HG02885 (cell line): ENCODE results near the gene LCMT2.
"Not testable (repeated sequence)": the region's sequence is repeated elsewhere in the genome, so short reads cannot be mapped to it uniquely, and the experiment has no call there.

ENCODE experiments used
- ATAC-seq: cut with Tn5 transposase; IDR thresholded peaks from one replicate; pipeline ENCODE4 v1.9.1; 2021; ENCODE audit warnings: mild to moderate bottlenecking; ENCODE audit not compliant: unreplicated experiment, poor library complexity

Gene LCMT2

DNA sequence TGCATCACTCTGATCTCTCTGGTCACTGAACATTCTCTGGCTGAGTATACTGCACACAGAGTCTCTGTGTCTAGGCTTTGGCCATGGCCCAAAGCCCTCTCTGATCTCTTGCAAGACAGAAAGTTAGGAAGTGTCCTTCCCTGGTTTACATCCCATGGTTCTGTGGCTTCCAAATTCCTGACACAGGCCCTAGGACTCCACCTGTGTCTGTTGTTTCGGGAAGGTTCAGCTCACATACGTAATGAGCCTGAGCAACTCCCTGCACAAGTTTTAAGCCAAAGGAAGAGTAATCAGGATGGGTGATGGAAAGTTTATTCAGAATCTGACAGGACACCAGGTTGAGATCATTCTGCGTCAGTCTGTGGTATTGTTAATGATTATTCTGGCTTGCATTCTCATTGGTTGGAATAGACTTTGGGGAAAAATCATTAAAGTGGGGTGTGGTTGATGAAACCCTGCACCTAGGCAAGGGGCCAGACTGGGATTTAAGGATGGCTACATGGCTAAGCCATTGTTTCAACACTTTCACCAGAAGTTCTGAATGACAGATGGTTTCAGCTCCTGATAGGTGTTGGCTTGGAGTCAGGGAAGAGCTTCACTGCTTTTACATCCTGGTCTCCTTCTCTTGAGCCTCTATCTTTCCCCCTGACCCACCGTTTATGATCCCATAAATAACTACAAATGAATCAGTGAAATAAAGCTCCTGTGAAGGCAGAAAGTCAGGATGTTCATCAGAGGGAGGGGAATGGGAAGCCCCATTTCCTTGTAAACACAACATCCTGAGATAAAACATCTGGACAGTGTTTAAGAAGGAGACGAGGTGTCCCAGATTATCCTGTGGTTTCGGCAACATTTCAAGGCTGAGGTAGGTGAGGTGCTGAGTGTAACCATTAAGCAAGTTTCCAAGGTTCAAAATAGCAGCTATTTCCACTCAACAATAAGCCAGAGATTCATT is 14.1 kb downstream of the LCMT2 start:
- ATAC-seq: no peak

DNA sequence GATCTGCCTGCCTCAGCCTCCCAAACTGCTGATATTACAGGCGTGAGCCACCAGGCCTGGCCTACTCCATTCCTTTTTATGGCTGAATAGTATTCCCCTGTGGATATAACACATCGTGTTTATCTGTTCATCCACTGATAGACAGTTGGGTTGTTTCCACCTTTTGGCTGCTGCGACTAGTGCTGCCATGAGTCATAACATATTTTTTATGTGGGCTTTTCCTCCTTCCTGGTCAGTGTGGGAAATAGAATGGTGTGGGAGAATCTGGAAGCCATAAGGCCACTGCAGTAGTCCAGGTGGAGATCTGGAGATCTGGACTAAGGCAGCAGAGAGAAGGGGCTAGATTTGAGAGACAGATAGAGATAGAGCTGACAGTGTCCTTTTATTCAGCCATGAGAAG is 16.2 kb downstream of the LCMT2 start:
- ATAC-seq: no peak

DNA sequence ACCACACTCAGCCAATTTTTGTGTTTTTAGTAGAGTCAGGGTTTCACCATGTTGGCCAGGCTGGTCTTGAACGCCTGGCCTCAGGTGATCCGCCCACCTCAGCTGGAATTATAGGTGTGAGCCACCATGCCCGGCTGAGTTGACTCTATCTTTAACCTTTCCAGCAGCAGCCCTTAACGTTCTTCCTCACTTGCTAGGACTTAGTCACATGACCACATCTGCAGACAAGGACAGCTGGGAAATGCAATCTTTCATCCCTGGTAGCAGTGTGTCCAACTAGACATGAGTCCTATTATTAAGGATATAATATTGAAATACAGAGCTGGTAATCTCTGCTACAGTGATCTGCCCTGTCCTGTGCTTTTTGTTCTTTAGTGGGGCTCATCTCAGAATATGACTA is 18.0 kb downstream of the LCMT2 start:
- ATAC-seq: no peak

- ATAC-seq: no peak
These were observed 28.1 kb downstream of the LCMT2 start, which contains the start of gene TGM7 for GRCh38 chr15:43302205-43302817. TGM7 (minus strand) TSS chr15:43302255.

- no peak for ATAC-seq
These were observed 30.5 kb downstream of the LCMT2 start for GRCh38 chr15:43299884-43300283.

DNA sequence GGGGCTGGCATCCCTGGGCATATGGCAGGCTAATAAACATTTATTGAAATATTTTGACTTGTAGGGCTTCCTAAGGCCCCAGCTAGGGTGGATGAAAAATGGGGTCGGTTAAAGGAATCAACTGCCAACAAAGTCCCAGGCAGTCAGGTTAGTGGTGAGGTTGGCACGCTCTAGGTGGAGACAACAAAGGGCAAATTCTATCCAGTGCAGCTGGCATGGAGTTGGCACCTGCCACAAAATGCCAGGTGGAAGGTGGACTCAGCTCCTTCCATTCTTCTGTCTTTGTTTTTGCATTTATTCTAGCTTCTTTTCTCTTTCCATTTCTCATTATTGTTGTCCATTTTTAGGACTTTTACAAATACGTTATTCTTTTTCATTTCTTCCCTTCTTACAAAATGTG is 31.0 kb downstream of the LCMT2 start:
- ATAC-seq: no peak

- no peak for ATAC-seq
These were observed 36.2 kb downstream of the LCMT2 start for GRCh38 chr15:43294091-43294706.

DNA sequence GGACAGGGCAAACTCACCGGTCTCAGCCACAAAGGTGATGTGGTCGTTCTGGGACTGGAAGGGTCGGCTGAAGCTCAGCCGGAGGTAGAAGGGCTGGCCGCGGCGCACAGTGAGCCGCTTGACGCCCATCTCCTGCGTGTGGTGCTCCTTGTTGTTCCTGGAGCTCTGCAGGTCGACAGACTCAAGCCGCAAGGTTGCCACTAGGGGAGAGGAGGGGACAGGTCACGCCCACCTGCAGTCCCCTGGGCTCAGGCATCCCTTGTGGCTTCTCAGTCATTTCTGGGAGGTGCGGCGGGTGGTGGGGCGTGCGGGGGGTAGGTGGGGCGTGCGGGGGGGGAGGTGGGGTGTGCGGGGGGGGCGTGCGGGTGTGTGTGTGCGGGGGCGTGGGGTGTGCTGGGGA is 36.9 kb downstream of the LCMT2 start:
- ATAC-seq: no peak

- no peak for ATAC-seq
These were observed 37.8 kb downstream of the LCMT2 start for GRCh38 chr15:43292375-43293078.

GRCh38 chr15:43289656-43290055 is 40.7 kb downstream of the LCMT2 start:
- not testable (repeated sequence) for ATAC-seq

GRCh38 chr15:43287254-43287653 is 43.1 kb downstream of the LCMT2 start:
- no peak for ATAC-seq

GRCh38 chr15:43286074-43286473 is 44.3 kb downstream of the LCMT2 start:
- ATAC-seq: no peak

- no peak for ATAC-seq
These were observed 44.8 kb downstream of the LCMT2 start for GRCh38 chr15:43285609-43286037.

GRCh38 chr15:43283526-43283925 is 46.8 kb downstream of the LCMT2 start:
- no peak for ATAC-seq

DNA sequence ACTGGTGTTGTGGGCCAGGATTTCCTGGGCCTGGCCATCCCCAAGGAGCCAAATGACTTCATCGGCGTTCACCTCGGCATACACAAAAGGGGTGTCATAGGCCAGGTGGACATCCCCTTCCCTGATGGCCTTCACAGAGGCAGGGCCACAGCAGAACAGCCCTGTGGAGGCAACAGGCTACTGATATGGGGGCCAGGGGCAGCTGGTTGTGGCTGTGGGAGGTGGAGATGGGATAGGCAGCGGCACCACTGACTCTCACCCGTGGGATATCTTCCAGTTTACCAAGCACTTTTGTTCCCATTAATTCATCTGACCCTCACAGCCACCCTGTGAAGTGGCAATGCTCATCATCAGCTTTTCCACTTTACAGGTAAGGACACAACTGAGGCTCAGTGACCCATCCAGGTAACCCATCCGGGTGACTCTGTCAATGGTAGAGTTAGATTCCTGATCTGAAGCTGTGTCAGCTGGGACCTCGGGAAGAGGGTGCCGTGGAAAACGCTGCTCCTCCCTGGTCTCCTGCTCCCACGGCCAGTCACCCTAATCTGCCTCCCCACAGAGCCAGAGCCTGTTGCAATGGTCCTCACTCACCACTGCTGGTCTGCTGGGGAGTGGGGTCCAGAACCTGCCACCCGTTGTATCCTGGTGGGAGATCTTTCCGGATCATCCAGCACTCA is 48.3 kb downstream of the LCMT2 start:
- no peak for ATAC-seq

- no peak for ATAC-seq
These were observed 49.4 kb downstream of the LCMT2 start for GRCh38 chr15:43280996-43281395.

GRCh38 chr15:43279496-43279895 is 50.9 kb downstream of the LCMT2 start:
- ATAC-seq: no peak

GRCh38 chr15:43278869-43279268 is 51.5 kb downstream of the LCMT2 start:
- ATAC-seq: no peak

DNA sequence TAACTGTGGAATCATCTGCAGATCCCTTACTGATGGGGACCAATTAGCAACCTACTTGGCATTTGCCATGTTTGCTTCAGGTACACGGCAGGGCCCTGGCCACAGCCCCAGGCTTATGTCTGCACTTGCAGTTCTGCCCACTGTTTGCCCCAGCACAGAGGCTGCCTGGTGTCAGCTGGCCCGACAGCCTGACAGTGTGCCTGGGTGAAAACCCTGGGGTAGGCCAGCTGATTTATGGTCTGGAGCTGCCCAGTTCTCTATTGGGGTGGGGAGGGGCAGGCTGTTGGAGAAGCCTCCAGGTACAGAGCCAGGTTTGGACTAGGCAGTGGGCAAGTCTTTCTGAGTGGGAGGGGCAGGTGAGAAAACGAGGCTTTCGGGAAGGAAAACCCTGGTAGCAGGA is 52.5 kb downstream of the LCMT2 start:
- no peak for ATAC-seq

DNA sequence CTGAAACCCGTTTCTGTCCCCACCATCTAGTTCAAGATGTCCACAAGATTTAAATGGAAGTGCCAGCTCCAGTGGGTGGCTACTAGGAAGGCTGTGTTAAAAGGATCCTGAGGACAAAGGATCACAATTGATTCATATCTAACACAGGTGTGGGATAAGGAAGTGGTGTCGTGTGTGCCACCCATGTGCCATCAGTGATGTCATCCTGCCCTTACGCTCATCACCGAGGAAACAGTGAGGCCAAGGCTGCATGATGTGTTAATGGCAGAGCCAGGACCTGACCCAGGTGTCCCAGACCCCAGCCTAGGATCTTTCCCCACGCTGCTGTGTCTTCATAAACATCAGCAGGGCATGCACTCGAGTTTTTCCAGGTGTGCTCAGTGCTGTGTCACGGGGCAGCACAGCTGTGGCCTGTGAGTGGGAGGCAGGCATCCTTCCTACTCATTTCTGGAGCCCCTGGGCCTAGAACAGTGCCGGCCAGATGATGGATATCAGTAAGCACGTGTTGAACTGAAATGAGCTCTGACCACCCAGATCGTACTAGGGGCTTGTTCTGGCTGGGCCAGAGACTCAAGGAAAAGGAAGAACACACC is 53.0 kb downstream of the LCMT2 start:
- no peak for ATAC-seq
